ENCODE data around the gene PLEKHO2. TPM values are rescaled to one million over a fixed set of nuclear protein-coding genes. Genes with fewer than 3 reads are reported as not detected.

Gene PLEKHO2
- total RNA-seq, 1 donor from 2014 or later: 34.9 TPM

DNA sequence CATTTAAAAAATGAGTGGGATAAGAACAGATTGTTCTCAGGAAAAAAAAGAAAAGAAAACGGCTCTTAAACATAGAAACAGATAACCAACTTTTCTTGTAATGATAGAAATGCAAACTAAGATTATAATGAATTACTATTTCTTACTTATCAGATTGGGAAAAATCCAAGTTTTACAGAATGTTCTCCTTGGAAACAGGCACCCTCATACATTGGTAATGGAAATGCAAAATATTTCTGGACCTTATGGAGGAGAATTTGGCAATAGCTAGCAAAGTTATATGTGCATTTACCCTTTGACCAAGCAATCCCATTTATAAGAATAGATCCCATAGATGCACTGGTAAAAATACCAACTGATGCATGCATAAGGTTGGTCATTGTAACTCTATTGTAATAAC, 66.3 kb downstream of the PLEKHO2 start:
- Histone ChIP-seq H3K27ac (no peak overlapping the region), H3K4me1 (peaks cover 17% of the 10 kb centered on the region), H3K36me3 (no peaks in the 10 kb centered on the region), H3K4me3 (no peak overlapping the region), H3K27me3 (no peaks in the 10 kb centered on the region), H3K9me3 (no peaks in the 10 kb centered on the region)
- DNase-seq (ENCODE audit: extremely low spot score in 2 of 2): no peak
- TF ChIP-seq POLR2A (IDR thresholded peaks at IDR 0.05): no peak
- TF ChIP-seq, protein P1, sequence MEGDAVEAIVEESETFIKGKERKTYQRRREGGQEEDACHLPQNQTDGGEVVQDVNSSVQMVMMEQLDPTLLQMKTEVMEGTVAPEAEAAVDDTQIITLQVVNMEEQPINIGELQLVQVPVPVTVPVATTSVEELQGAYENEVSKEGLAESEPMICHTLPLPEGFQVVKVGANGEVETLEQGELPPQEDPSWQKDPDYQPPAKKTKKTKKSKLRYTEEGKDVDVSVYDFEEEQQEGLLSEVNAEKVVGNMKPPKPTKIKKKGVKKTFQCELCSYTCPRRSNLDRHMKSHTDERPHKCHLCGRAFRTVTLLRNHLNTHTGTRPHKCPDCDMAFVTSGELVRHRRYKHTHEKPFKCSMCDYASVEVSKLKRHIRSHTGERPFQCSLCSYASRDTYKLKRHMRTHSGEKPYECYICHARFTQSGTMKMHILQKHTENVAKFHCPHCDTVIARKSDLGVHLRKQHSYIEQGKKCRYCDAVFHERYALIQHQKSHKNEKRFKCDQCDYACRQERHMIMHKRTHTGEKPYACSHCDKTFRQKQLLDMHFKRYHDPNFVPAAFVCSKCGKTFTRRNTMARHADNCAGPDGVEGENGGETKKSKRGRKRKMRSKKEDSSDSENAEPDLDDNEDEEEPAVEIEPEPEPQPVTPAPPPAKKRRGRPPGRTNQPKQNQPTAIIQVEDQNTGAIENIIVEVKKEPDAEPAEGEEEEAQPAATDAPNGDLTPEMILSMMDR (IDR thresholded peaks at IDR 0.05): no peak
- TF ChIP-seq POLR2AphosphoS5 (IDR thresholded peaks at IDR 0.05; ENCODE audit: insufficient read depth in 1 of 2, low read depth in 1 of 2): no peak
- intact Hi-C loops (cut with DNase I): loop anchor here (2.0 kb wide), 1 partner anchor 221 kb away; no protein-coding TSS in a partner anchor

DNA sequence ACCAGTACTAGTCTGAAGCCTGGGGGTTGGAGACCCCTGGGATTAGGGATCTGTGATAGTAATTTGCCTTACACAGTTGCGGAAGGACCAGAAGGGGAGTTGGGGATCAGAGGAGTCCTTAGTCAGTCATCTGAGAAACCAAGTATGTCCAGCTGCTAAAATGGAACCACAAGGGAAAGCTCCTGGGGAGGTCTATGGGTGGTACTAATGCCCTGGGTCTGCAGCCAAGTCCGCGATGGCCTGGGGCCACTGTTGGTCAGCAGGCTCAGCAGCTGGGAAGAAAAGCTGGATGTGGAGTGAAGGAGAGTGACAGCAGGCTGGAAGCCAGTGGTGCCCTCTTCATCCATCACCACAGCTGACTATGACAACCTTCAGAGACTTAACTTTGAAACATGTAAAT, 67.8 kb downstream of the PLEKHO2 start:
- Histone ChIP-seq H3K9me3 (no peaks in the 10 kb centered on the region), H3K27ac (no peak overlapping the region), H3K4me3 (no peak overlapping the region), H3K36me3 (no peaks in the 10 kb centered on the region), H3K4me1 (peaks cover 17% of the 10 kb centered on the region), H3K27me3 (no peaks in the 10 kb centered on the region)
- intact Hi-C loops (cut with DNase I): no loop called here
- no peak for TF ChIP-seq POLR2A (IDR thresholded peaks at IDR 0.05)
- no peak for TF ChIP-seq POLR2AphosphoS5 (IDR thresholded peaks at IDR 0.05; ENCODE audit: insufficient read depth in 1 of 2, low read depth in 1 of 2)
- TF ChIP-seq, protein P1 (IDR thresholded peaks at IDR 0.05): no peak
- DNase-seq (ENCODE audit: extremely low spot score in 2 of 2): no peak

DNA sequence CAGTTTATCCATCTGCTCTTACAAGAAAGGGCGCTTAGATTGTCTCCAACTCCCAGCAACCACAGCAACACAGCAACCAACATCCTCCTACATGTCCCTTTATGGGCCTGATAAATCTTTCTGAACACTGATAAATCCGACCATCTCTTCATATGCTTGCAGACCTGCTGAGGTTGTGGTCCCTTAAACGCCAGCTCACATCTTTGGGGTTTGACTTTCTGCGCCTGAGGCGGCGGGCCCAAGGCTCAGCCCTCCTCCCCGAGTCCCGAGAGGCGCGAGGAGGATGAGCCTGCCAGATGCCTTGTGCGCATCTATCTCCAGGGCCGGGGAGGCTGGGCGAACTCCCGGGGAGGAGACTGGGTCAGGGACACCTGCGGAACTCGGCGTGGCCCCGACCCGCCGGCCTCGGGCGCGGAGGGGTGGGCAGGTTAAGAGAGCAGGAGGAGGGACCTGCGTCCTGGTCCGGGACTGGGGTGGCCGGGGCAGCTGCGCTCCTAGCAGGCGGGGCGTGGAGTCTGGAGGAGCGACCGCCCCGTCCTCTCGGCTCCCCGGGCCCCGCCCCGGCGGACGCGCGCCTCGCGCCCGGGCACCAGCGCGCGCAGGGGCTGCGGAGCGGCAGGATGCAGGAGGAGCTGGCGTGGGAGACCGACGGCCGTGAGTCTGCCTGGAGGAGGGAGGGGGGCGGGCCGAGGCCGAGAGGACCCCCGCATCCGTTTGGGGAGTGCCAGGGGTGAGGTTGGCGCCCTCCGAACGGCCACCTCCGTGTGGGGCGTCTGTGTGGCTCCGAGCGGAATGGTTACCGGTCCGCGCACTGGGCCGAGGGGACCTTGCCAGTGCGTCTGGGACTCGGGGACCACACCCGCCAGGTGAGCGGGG, 69.8 kb downstream of the PLEKHO2 start, which contains the start of gene ANKDD1A:
TSS of gene ANKDD1A (plus strand) at position 592 of the 876 bp plus-strand sequence. CDS start at position 621, 29 bp downstream.
- intact Hi-C loops (cut with DNase I): no loop called here
- peak within 1 kb of the TSS; percentile 63 for H3K27ac ChIP-seq
- peak in 1 of 2 donors; percentile 84 for TF ChIP-seq POLR2AphosphoS5 (IDR thresholded peaks at IDR 0.05; ENCODE audit: insufficient read depth in 1 of 2, low read depth in 1 of 2)
- peak in 1 of 2 donors; percentile 18 for TF ChIP-seq POLR2A (IDR thresholded peaks at IDR 0.05)
- TF ChIP-seq, protein P1 (IDR thresholded peaks at IDR 0.05): no peak

DNA sequence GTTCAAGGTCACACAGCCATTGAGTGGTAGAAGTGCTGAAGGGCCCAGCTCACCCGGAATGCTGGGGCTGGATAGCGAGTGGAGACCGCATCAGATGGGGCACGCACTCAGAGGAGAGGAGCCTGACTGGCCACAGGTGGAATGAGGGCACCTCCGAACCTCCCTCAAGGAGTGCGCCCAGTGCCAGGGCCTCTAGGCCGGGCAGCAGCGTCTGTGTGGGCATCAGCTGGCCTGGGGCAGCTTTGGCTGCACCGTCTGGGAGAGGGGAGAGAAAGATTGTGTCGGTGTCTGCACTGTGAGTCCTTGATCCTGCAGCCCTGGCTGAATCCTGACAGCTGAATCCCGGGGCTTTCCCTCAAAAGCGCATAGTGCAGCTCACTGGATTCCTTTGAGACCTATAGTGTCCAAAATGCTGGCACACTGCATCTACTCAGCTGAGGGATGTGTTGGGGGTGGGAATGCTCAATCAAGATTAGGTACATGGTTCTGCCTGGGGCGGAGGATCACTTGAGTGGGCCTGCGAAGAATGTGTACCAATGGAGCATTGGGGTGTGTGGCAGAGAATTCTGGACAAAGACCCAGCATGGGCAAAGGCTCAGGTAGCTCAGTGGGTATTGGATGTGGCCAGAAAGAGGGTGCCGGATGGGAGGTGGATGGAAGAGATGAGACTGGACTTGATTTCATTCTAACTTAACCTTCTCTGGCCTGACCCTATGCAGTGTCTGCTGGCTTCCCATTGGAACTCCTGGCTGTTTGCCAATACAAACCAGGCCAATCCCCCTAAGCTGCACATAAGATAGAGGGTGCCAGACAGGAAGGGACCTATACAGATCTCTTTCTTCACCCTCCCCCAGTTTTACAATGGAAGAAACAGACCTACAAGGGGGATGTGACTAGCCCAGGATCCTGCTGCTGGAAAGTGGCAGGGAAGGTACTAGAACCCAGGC, 70.9 kb downstream of the PLEKHO2 start:
- Histone ChIP-seq H3K4me3 (peak overlapping the region; percentile 55 to 70), H3K27ac (no peak overlapping the region), H3K27me3 (no peaks in the 10 kb centered on the region), H3K4me1 (peaks cover 17% of the 10 kb centered on the region), H3K9me3 (no peaks in the 10 kb centered on the region), H3K36me3 (no peaks in the 10 kb centered on the region)
- no peak for TF ChIP-seq POLR2AphosphoS5 (IDR thresholded peaks at IDR 0.05; ENCODE audit: insufficient read depth in 1 of 2, low read depth in 1 of 2)
- no peak for TF ChIP-seq POLR2A (IDR thresholded peaks at IDR 0.05)
- peak in 1 of 2 donors; percentile 80 for DNase-seq (ENCODE audit: extremely low spot score in 2 of 2)
- intact Hi-C loops (cut with DNase I): no loop called here

More for the DNA sequence above, 69.8 kb downstream of the PLEKHO2 start, which contains the start of gene ANKDD1A:
- DNase-seq (ENCODE audit: extremely low spot score in 2 of 2): peak in 1 of 2 donors; percentile 87
- no peaks in the 10 kb centered on the region for H3K36me3 ChIP-seq
- no peaks in the 10 kb centered on the region for H3K9me3 ChIP-seq
- H3K27me3 ChIP-seq: no peaks in the 10 kb centered on the region
- H3K4me1 ChIP-seq: peaks cover 17% of the 10 kb centered on the region
- H3K4me3 ChIP-seq: peak within 1 kb of the TSS; percentile 55 to 70
